22Rv1 (cell line): Measurements from ENCODE around the gene AGTRAP.

ENCODE experiments used
- ZFX ChIP-seq: fragments of 450-650 bp; IDR thresholded peaks from 2 replicates; pipeline ENCODE4 v1.6.1; 2017; ENCODE audit warnings: antibody characterized with exemption, borderline replicate concordance
- TF ChIP-seq, protein P1 (sequence below): fragments of 450-650 bp; IDR thresholded peaks from 2 replicates; pipeline ENCODE4 v1.5.1; 2017; ENCODE audit warnings: mild to moderate bottlenecking

DNA sequence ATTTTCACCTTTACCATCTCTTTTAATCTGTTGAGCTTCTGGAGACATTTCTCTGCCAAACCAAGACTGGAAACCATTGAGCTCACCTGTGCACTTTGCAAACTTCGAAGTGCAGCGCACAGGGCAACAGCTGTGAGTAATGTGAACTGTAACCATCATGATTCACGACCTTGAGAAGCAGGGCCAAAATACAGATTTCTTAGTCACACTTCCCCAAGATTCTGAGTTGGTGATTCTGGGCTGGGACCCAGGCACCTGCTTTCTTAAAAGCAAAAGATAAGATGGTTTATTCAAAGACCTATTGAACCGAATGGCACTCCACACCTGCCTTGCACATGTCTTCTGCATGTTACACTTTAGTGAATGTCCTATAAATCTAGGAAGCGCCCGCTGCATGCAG, 10.2 kb downstream of the AGTRAP start:
- TF ChIP-seq, protein P1, sequence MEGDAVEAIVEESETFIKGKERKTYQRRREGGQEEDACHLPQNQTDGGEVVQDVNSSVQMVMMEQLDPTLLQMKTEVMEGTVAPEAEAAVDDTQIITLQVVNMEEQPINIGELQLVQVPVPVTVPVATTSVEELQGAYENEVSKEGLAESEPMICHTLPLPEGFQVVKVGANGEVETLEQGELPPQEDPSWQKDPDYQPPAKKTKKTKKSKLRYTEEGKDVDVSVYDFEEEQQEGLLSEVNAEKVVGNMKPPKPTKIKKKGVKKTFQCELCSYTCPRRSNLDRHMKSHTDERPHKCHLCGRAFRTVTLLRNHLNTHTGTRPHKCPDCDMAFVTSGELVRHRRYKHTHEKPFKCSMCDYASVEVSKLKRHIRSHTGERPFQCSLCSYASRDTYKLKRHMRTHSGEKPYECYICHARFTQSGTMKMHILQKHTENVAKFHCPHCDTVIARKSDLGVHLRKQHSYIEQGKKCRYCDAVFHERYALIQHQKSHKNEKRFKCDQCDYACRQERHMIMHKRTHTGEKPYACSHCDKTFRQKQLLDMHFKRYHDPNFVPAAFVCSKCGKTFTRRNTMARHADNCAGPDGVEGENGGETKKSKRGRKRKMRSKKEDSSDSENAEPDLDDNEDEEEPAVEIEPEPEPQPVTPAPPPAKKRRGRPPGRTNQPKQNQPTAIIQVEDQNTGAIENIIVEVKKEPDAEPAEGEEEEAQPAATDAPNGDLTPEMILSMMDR = no peak
- no peak for TF ChIP-seq ZFX
